H54 (cell line): ENCODE measurements around the gene KIF18B.
A peak's percentile ranks its signal among the peaks of the same experiment; 100 is the strongest.

Source experiments
- DNase-seq: peaks from one replicate; pipeline ENCODE4 v3.0.0; 2011; ENCODE audit warnings: low spot score, mixed read lengths; ENCODE audit not compliant: insufficient read length
- FAIRE-seq: peaks from 3 replicates; lab custom pipeline; 2011; peaks lifted over from hg19 to GRCh38; lab: Jason Lieb, UNC
- POLR2A ChIP-seq: IDR thresholded peaks from 2 replicates; pipeline ENCODE4 v1.6.1; 2011; ENCODE audit warnings: low read depth, mild to moderate bottlenecking, low read length

KIF18B gene

DNA sequence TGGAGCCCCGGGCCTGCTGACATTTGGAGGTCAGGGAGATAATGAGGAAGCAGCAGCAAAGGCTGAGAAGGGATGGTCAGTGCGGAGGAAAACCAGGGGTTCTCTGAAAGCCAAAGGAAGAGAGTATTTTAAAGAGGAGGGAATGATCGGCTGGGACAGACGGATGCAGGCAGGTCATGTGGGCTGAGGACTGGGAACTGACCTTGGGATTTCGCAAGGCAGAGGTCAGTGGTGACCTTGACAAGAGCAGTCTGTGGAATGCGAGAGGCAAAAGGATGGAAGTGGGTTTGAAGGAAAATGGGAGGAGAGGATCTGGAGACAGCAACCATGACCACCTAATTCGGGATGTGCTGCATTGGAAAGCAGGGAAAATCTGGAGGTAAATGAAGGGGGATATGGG, 58.6 kb downstream of the KIF18B start:
- TF ChIP-seq POLR2A, result no peak
- no peak for DNase-seq
- no peak for FAIRE-seq

DNA sequence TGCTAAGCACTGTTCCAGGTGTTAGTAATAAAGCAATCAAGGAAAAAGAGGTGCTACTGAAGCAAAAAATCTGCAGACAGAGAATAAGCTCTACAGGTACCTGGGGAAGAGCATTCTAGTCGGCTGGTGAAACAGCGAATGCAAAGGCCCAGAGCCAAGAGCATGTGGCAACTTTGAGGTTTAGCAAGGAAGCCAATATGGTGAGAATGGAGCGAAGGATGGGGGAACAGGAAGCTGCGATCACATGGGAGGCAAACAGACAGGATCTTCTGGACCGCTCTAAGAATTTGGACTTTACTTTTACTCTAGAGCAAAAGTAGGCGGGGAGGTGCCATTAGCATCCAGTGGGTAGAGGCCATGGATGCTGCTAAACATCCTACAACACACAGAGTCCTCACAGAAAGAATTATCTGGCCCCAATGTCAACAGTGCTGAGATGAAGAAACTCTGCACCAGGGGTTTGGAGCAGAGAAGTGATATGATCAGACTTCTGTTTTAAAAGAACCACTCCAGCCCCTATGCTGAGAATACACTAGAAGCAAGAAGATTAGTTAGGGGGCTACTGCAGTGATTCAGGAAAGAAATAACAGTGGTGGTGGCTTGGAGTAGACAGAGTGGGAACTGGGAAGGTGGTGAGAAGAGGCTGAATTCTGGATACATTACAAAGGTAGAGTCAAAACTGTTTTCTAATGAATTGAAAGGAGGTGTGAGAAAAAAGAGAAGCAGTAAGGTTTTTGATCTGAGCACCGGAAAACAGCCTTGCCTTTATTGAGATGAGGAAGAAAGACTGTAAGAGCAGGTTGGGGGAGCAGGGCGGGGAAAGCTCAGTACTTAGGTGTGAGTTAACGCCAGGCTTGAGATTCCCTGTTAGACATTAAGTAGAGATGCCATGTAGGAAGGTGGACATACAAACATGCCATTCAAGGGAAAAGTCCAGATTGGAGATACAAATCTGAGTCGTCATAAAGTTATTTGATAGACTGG, 59.3 kb downstream of the KIF18B start:
- FAIRE-seq, result no peak

DNA sequence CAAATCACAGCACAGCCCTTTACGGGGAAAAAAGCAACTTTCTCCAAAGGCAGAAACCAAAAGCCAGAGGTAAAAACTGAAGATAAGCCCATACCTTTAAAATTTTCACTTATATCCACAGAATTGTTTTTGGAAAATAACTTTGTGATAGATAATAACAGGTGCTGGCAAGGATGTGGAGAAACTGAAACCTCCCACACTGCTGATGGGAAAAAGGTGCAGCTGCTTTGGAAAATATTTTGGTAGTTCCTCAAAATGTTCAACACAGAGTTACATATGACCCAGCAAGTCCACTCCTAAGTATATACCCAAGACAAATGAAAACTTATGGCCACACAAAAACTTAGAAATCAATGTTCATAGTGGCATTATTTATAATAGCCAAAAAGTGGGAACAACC, 60.6 kb downstream of the KIF18B start:
- no peak for TF ChIP-seq POLR2A
- FAIRE-seq (no peak), DNase-seq (no peak)

More for the DNA sequence above, 59.3 kb downstream of the KIF18B start:
- TF ChIP-seq POLR2A, result no peak
- DNase-seq, result no peak

DNA sequence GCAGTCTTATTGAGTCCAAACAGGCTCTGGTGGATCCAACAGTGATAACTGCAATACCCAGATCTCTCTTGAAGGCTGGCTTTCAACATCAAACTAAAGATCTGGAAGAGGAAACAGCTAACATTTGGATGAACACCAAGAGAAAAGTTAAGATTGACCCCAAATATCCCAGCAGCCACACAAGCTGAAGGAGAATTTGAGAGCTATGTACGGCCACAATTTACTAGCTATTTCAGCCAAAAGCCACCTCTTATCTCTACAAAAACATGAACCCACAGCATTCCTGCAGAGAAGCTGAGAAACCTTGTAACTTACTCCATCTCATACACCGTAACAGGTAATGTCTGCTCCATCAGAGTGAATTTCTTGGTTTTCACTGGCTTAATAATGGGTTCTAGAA, 62.6 kb downstream of the KIF18B start:
- TF ChIP-seq POLR2A, result no peak
- DNase-seq (no peak), FAIRE-seq (no peak)

DNA sequence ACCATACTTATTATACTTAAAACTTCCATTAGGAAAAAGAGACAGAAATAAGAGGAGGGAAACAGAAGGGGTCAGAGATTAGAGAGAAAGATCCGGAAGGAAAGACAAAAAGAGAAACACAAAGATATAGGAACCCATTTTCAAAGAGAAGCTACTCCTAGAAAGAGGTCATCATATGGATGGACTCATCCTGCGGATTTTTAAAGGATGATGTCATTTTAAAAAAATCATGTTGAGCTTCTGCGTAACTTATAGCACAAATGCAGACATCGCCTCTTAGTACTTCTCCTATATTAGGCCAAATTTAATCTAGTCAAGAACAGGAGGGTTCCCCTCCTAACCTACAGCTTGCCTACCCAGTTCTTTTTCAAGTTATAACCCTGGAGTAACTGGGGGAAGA, 66.4 kb downstream of the KIF18B start:
- FAIRE-seq, result no peak
- DNase-seq, result no peak
- no peak for TF ChIP-seq POLR2A

DNA sequence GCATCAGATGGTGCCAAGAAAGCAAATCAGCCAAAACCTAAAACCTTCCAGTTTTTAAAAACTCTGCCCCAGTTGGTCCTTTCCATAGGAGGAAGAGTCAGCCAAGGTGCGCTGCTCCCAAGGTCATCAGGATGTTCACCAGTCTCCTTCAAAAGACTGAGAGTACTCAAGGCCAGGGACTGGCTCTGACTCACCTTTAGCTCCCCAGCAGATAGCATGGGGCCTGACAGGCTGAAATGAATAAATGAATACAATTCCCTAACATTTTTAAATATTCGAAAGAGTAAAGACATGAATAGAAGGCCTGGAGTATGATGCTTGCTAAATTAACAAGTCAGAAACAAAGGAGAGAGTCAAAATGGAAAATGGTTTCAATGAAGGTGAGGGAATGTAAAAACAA, 67.5 kb downstream of the KIF18B start:
- DNase-seq, result no peak
- no peak for TF ChIP-seq POLR2A
- FAIRE-seq, result no peak

DNA sequence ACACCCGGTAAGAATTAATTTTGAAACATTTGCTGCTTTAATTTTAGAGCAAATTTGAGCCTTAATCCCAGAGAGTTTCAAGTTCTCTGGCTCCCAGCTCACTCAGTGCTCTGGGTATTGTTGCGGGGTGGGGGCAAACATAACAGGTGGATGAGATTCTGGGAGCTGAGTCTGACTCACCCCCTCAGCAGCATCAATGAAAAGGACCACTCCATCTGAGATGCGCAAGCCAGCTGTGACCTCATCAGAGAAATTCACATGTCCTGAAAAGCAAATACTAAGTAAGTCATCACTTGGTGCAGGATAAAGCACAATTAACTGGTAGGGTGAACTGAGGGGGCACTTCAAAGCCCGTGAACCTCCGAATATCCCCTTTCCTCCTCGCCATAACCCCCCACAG, 68.2 kb downstream of the KIF18B start:
- DNase-seq (no peak), FAIRE-seq (no peak)
- TF ChIP-seq POLR2A, result no peak

DNA sequence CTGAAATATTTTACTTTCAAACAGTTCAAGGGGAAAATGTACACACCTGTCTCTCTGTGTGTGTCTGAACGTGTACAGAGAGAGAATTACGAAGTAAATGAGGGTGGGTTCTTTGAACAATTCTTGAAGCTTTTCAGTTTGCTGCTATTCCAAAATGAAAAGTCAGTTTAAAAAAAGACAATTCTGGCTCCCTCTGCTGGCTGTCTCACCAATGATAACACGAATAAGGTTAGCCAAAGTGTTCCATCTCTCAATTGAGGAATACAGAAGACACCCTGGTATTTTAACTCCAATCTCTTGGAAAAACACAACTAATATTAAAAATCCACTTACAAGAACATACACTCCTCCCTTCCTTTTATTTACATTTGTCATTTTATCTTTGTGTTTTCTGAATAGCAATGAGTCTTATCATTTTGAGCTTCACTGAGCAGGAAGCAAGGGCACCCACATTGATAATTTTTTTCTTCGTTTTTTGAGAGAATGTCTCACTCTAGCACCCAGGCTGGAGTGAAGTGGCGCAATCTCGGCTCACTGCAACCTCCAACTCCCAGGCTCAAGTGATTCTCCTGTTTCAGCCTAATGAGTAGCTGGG, 68.8 kb downstream of the KIF18B start:
- peak; percentile 38 for FAIRE-seq
- DNase-seq, result peak; percentile 58
- TF ChIP-seq POLR2A, result no peak

DNA sequence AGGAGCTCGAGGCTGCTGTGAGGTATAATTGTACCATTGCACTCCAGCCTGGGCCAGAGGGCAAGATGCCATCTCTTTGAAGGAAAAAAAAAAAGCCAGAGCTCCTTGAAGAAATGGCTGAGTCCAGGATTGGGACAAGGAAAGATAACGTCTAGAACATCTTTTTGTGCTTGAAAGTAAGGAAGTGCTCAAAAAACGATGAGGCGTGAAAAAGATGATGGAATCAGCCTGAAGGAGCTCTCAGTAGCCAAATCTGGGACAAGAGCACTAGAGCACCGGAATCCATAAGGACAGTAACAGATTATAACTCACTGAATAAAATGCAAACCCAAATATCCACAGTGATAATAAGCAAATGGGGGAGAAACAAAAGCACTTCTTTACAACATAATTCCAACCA, 70.5 kb downstream of the KIF18B start:
- no peak for FAIRE-seq
- no peak for DNase-seq
- no peak for TF ChIP-seq POLR2A

DNA sequence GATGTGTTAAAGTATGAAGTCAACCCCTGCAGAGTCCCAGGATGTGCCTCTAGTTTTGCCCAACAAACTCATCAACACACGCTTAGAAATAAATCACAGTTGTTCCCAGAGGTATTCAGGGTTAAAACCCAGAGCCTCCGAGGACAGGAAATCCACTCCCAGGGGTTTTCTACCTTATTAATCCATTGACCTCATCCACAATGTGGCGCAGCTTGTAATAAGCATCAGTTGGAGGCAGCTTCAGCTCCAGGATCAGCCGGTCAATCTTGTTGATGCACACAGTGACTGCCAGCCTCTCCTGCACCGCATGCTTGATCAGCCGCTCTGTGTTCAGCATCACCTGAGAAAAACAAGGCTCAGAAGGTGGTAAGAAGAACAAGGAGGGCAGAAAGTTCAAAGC, 71.8 kb downstream of the KIF18B start:
- DNase-seq (no peak), FAIRE-seq (no peak)
- no peak for TF ChIP-seq POLR2A
